ENCODE measurements around the gene SERF2.

DNA sequence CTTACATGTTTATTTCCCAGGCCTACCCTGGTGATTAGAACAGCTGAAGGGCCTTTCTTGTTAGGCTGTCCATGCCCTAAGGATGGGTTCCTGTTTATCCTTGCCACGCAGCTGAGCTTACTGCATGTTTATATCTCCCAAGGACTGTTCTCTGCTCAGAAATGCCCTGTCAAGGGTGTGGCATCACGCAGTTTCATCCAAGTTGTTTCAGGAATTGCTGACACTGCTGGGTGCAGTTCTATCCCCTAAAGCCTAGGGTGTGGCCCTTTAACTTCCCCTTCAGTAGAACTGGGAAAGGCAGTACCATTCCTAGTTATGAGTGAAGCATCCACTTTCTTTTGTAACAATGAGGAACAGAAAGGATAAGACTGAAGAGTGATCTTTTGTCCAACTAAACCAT is 20.3 kb upstream of the SERF2 start:
- TF ChIP-seq EZH2 (IDR thresholded peaks at IDR 0.05; ENCODE audit: insufficient read depth, poor library complexity, severe bottlenecking), result no peak
- no peak for TF ChIP-seq EZH2phosphoT487 (IDR thresholded peaks at IDR 0.05; ENCODE audit: insufficient read depth, low read depth)

Data from GM23248 (cell line).